Ectodermal cell (in vitro differentiated cells): ENCODE results near the gene RNF180.

Experiments used
- H3K27ac ChIP-seq: 2 replicates; pipeline ENCODE4 v1.7.0; 2013; ENCODE audit warnings: mild to moderate bottlenecking, low read depth, low read length; ENCODE audit not compliant: insufficient read depth, poor library complexity, severe bottlenecking
- H3K27me3 ChIP-seq: 2 replicates; pipeline ENCODE4 v1.7.0; 2013; ENCODE audit warnings: mild to moderate bottlenecking, low read length; ENCODE audit not compliant: insufficient read depth, control insufficient read depth, poor library complexity, severe bottlenecking
- H3K36me3 ChIP-seq: one replicate; pipeline ENCODE4 v1.7.0; 2013; ENCODE audit warnings: low read length; ENCODE audit not compliant: control insufficient read depth, insufficient read depth
- H3K4me1 ChIP-seq: one replicate; pipeline ENCODE4 v1.7.0; 2013; ENCODE audit warnings: low read length; ENCODE audit not compliant: control insufficient read depth, insufficient read depth
- H3K4me3 ChIP-seq: 2 replicates; pipeline ENCODE4 v1.7.0; 2013; ENCODE audit warnings: low read depth, low read length, control low read depth; ENCODE audit not compliant: insufficient read depth
- H3K9me3 ChIP-seq: 2 replicates; pipeline ENCODE4 v1.7.0; 2013; ENCODE audit warnings: mild to moderate bottlenecking, low read length, moderate library complexity; ENCODE audit not compliant: control insufficient read depth
- WGBS, 2 experiments: methylation state at CpG; one replicate each; pipeline ENCODE4 v1.1.7; 2013; ENCODE audit warnings: missing lambda C conversion rate in 2 of 2; 5-methylcytosine and 5-hydroxymethylcytosine counted together

The RNF180 gene

DNA sequence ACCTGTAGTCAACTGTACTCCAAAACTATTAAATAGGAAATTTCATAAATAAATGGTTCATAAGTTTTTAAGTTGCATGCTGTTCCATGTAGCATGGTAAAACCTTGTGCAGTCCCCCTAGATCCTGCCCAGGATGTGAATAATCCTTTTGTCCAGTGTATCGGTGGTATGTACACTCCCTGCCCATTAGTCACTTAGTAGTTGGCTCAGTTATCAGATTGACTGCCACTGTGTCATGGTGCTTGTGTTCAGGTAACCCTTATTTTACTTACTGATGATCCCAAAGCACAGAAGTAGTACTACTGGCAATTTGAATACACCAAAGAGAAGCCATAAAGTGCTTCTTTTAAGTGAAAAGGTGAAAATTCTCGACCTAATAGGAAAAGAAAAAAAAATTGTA lies 134.2 kb downstream of the RNF180 start:
- Histone ChIP-seq H3K9me3 (no peaks in the 10 kb centered on the region), H3K27me3 (no peaks in the 10 kb centered on the region), H3K4me3 (no peak overlapping the region), H3K27ac (no peak overlapping the region), H3K36me3 (no peaks in the 10 kb centered on the region), H3K4me1 (no peaks in the 10 kb centered on the region)
- WGBS, 2 experiments, result 85 to 87% methylated on average over 2 of the region's 2 CpGs

DNA sequence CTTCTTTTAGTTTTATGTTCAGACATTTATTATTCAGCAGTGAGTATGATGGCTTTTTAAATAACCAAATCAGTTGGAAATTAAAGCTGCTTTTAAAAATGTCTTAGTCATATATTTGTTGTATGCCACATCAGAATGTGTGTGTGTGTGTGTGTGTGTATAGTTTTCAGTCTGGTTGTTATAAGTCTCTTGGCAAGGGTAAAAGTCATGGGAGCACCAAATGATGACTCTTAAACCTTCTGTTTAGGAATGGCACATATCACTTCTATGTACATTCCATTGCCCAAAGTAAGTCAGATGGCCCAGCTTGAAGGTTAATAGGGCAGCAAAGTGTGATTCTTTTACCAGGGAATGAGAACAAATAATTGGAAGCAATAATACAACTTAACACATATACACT lies 135.9 kb downstream of the RNF180 start:
- no peak overlapping the region for H3K27ac ChIP-seq
- no peak overlapping the region for H3K4me3 ChIP-seq
- no peaks in the 10 kb centered on the region for H3K27me3 ChIP-seq
- H3K36me3 ChIP-seq, result no peaks in the 10 kb centered on the region
- H3K9me3 ChIP-seq, result no peaks in the 10 kb centered on the region
- no peaks in the 10 kb centered on the region for H3K4me1 ChIP-seq

- H3K4me1 ChIP-seq, result no peaks in the 10 kb centered on the region
- 82 to 94% methylated on average over 1 of the region's 1 CpG for WGBS, 2 experiments
- H3K9me3 ChIP-seq, result no peaks in the 10 kb centered on the region
Observed at GRCh38 chr5:64308135-64308534, 142.5 kb downstream of the RNF180 start.

DNA sequence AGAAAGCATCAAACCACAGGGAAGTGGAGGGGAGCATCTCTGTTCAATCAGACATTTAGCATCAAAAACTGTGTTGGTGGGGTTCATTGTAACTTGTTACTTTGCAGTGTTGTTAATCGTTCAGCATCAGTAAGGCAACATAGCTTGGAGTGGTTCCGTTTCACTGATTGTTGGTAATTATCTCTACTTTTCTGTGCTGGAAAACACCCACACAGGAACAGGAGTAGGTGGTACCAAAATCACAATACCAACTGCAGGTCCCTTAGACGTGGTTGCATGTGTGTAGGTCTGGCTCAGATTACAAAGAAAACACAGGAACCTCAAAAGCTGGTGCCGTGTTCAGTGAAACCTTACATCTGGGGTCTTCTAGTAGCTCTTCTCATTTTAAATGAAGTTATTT lies 146.8 kb downstream of the RNF180 start:
- Histone ChIP-seq H3K27me3 (no peaks in the 10 kb centered on the region), H3K4me3 (no peak overlapping the region), H3K4me1 (no peaks in the 10 kb centered on the region), H3K9me3 (no peaks in the 10 kb centered on the region), H3K36me3 (no peaks in the 10 kb centered on the region), H3K27ac (no peak overlapping the region)
- WGBS, 2 experiments, result 83 to 89% methylated on average over 4 of the region's 4 CpGs

More at GRCh38 chr5:64308135-64308534, 142.5 kb downstream of the RNF180 start:
- no peaks in the 10 kb centered on the region for H3K36me3 ChIP-seq
- H3K27me3 ChIP-seq, result no peaks in the 10 kb centered on the region
- no peak overlapping the region for H3K4me3 ChIP-seq
- no peak overlapping the region for H3K27ac ChIP-seq

- Histone ChIP-seq H3K9me3 (no peaks in the 10 kb centered on the region), H3K4me3 (no peak overlapping the region), H3K4me1 (no peaks in the 10 kb centered on the region), H3K36me3 (no peaks in the 10 kb centered on the region), H3K27ac (no peak overlapping the region), H3K27me3 (no peaks in the 10 kb centered on the region)
- WGBS, 2 experiments, result 100% methylated on average over 1 of the region's 1 CpG; no CpG with 5 or more reads in 1 of the 2 experiments
Observed at GRCh38 chr5:64315778-64316177, 150.1 kb downstream of the RNF180 start.

GRCh38 chr5:64318175-64318574 lies 152.5 kb downstream of the RNF180 start:
- no peaks in the 10 kb centered on the region for H3K27me3 ChIP-seq

DNA sequence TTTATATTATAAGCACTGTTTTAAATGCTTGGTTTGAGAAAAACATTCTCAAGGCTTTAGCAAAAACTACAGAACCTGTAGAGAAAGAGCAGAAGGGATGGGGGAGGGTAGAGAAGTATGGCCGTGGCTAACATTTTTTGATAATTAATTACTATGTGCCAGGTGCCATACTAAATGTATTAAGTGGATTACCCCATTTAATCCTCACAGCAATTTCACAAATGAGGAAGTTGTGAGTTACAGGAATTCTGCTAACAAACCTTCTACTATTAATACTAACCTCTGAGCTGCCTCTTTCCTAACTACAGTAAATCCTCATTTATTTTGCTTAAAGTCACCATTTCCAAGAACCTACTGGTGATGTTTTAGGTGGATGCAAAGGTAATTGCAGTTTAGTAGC lies 157.9 kb downstream of the RNF180 start:
- Histone ChIP-seq H3K27ac (no peak overlapping the region), H3K27me3 (no peaks in the 10 kb centered on the region), H3K9me3 (no peaks in the 10 kb centered on the region), H3K4me3 (no peak overlapping the region), H3K36me3 (no peaks in the 10 kb centered on the region), H3K4me1 (no peaks in the 10 kb centered on the region)
- WGBS, 2 experiments, result 100% methylated on average over 1 of the region's 1 CpG; no CpG with 5 or more reads in 1 of the 2 experiments

More at GRCh38 chr5:64318175-64318574, 152.5 kb downstream of the RNF180 start:
- Histone ChIP-seq H3K36me3 (no peaks in the 10 kb centered on the region), H3K27ac (no peak overlapping the region), H3K9me3 (no peaks in the 10 kb centered on the region), H3K4me1 (no peaks in the 10 kb centered on the region), H3K4me3 (no peak overlapping the region)
- WGBS, 2 experiments, result no CpG with 5 or more reads among the region's 1 CpG

DNA sequence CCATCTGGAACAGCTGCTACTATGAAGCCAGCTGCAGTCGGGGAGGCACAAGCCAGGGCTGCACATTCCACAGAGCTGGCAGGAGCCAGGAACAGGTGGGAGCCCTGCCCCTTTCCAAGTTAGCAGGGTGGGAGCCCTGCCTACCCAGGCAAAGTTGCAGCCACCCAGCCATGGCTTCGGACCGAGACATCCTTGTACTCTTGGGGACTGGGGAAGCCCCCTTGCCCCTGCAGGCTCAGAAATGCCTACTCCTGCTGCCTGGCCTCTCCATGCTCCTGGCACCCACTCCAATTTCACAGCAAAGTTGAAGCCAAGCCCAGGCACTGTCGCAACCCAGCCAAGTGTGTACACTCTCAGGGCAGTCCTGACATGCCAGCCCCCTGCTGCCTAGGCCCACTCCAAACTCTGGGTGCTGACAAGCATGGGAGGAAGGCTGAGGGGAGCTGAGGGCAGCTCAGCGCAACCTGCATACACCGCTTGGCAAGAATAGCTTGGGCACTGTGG lies 165.1 kb downstream of the RNF180 start:
- H3K4me3 ChIP-seq, result no peak overlapping the region
- H3K36me3 ChIP-seq, result no peaks in the 10 kb centered on the region
- peaks cover 5% of the 10 kb centered on the region for H3K4me1 ChIP-seq
- 73 to 82% methylated on average over 6 of the region's 6 CpGs for WGBS, 2 experiments
- H3K27ac ChIP-seq, result no peak overlapping the region
- no peaks in the 10 kb centered on the region for H3K27me3 ChIP-seq
- no peaks in the 10 kb centered on the region for H3K9me3 ChIP-seq

DNA sequence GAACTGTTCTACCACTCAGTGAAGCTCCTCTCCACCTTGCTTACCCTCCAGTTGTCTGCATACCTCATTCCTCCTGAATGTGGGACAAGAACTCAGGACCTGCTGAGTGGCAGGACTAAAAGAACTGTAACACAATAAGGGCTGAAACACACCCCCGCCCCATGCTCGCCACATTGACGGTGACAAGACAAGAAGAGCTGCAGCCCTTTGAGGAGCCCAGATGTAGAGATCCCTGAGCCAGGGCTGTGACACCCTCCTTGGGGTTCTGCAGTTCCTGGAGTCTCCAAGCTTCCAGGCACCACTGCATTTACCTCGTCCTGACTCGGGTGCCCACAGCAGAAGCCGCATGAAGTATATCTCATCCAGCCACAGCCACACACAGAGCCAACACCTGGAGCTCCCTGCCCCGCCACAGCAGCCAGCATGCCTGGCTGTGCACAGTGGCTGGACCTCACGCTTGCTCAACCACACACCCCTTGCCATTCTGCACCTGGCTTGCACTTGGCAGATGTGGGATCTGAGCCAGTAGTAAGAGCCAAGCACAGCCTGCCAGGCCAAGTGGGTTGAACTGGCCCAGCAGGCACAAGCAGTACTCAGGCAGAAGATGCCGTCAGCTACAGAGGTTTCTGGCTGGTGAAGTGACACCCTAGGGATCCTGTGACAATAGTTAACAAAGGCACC lies 166.1 kb downstream of the RNF180 start:
- no peak overlapping the region for H3K27ac ChIP-seq
- 94% methylated on average over 9 of the region's 9 CpGs for WGBS, 2 experiments

GRCh38 chr5:64333886-64334285 lies 168.2 kb downstream of the RNF180 start:
- Histone ChIP-seq H3K36me3 (no peaks in the 10 kb centered on the region), H3K4me3 (no peak overlapping the region), H3K27me3 (no peaks in the 10 kb centered on the region), H3K4me1 (peaks cover 5% of the 10 kb centered on the region), H3K27ac (no peak overlapping the region), H3K9me3 (no peaks in the 10 kb centered on the region)
- 33 to 50% methylated on average over 2 of the region's 2 CpGs for WGBS, 2 experiments

More for the DNA sequence above, 166.1 kb downstream of the RNF180 start:
- Histone ChIP-seq H3K4me1 (peaks cover 5% of the 10 kb centered on the region), H3K27me3 (no peaks in the 10 kb centered on the region), H3K9me3 (no peaks in the 10 kb centered on the region), H3K4me3 (no peak overlapping the region), H3K36me3 (no peaks in the 10 kb centered on the region)
